Activated CD4-positive, alpha-beta T cell treated with anti-CD3 and anti-CD28 coated beads, Interleukin-2, Interleukin-4, amounts not matched to agents 100 ng/mL and 50 ng/mL, durations not matched to agents 16 hours and 8 hours (primary cell): ENCODE results near the gene CHD6.

ENCODE experiments used
- DNase-seq: peaks from one replicate; pipeline ENCODE4 v3.0.0-alpha.2; 2020; ENCODE audit warnings: low spot score

CHD6 gene

GRCh38 chr20:41425180-41425884 lies 192.8 kb downstream of the CHD6 start:
- DNase-seq = no peak

GRCh38 chr20:41424546-41424945 lies 193.6 kb downstream of the CHD6 start:
- DNase-seq = no peak

GRCh38 chr20:41424011-41424410 lies 194.2 kb downstream of the CHD6 start:
- DNase-seq = no peak

- no peak for DNase-seq
Observed at GRCh38 chr20:41422953-41423352, 195.2 kb downstream of the CHD6 start.

GRCh38 chr20:41418739-41419293 lies 199.4 kb downstream of the CHD6 start:
- DNase-seq = no peak

GRCh38 chr20:41418031-41418430 lies 200.1 kb downstream of the CHD6 start:
- no peak for DNase-seq

- DNase-seq = no peak
Observed at GRCh38 chr20:41415191-41415590, 203.0 kb downstream of the CHD6 start.

- DNase-seq = no peak
Observed at GRCh38 chr20:41413169-41413568, 205.0 kb downstream of the CHD6 start.

GRCh38 chr20:41412324-41413120 lies 205.7 kb downstream of the CHD6 start:
- no peak for DNase-seq

- no peak for DNase-seq
Observed at GRCh38 chr20:41411391-41411847, 206.8 kb downstream of the CHD6 start.

- no peak for DNase-seq
Observed at GRCh38 chr20:41408986-41409385, 209.2 kb downstream of the CHD6 start.

- DNase-seq = peak; percentile 25
Observed at GRCh38 chr20:41408156-41408794, 209.9 kb downstream of the CHD6 start.

GRCh38 chr20:41407607-41408006 lies 210.6 kb downstream of the CHD6 start:
- DNase-seq = no peak

- DNase-seq = no peak
Observed at GRCh38 chr20:41406896-41407444, 211.2 kb downstream of the CHD6 start.

GRCh38 chr20:41406353-41406752 lies 211.8 kb downstream of the CHD6 start:
- no peak for DNase-seq

- DNase-seq = no peak
Observed at GRCh38 chr20:41405436-41405835, 212.7 kb downstream of the CHD6 start.

- DNase-seq = no peak
Observed at GRCh38 chr20:41403604-41404003, 214.6 kb downstream of the CHD6 start.

- DNase-seq = no peak
Observed at GRCh38 chr20:41398408-41398807, 219.8 kb downstream of the CHD6 start.

- DNase-seq = no peak
Observed at GRCh38 chr20:41395667-41396664, 222.2 kb downstream of the CHD6 start.

- DNase-seq = no peak
Observed at GRCh38 chr20:41394931-41395666, 223.1 kb downstream of the CHD6 start.
